ENCODE measurements around the gene ASPHD1.

Gene ASPHD1

GRCh38 chr16:29943846-29944799 is 43.8 kb downstream of the ASPHD1 start:
- DNase-seq (ENCODE audit: low read depth, low spot score), result no peak

DNA sequence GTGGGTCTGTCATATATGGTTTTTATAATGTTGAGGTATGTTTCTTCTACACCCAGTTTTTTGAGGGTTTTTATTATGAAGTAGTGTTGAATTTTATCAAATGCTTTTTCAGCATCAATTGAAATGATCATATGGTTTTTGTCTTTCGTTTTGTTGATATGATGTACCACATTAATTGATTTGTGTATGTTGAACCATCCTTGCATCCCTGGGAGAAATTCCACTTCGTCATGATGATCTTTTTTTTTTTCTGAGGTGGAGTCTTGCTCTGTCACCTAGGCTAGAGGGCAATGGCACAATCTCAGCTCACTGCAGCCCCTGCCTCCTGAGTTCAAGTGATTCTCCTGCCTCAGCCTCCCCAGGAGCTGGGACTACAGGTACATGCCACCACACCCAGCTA is 47.6 kb downstream of the ASPHD1 start:
- DNase-seq (ENCODE audit: low read depth, low spot score), result no peak

GRCh38 chr16:29950806-29951461 is 50.6 kb downstream of the ASPHD1 start:
- no peak for DNase-seq (ENCODE audit: low read depth, low spot score)

- DNase-seq (ENCODE audit: low read depth, low spot score), result no peak
These were observed 51.5 kb downstream of the ASPHD1 start for GRCh38 chr16:29951625-29952365.

Data from iPS DF 19.7 (cell line).